Suppressor macrophage treated with lipopolysaccharide for 1 hour (primary cell): ENCODE results near the gene APOL3.
"Not testable (repeated sequence)": the region's sequence is repeated elsewhere in the genome, so short reads cannot be mapped to it uniquely, and the experiment has no call there.

ENCODE experiments used
- DNase-seq, 3 donors: peaks; one replicate each; pipeline ENCODE4 v3.0.0-alpha.2; 2020 to 2022

The APOL3 gene

GRCh38 chr22:36192542-36192941 lies 32.0 kb upstream of the APOL3 start:
- DNase-seq, result no peak

- DNase-seq, result no peak
Observed at GRCh38 chr22:36191106-36191836, 30.7 kb upstream of the APOL3 start.

GRCh38 chr22:36187862-36188261 lies 27.3 kb upstream of the APOL3 start:
- not testable (repeated sequence) for DNase-seq

GRCh38 chr22:36185828-36186624 lies 25.5 kb upstream of the APOL3 start:
- DNase-seq, result no peak

- DNase-seq, result no peak
Observed at GRCh38 chr22:36184433-36185025, 24.0 kb upstream of the APOL3 start.

- DNase-seq, result no peak
Observed at GRCh38 chr22:36183446-36183845, 22.9 kb upstream of the APOL3 start.

- DNase-seq, result no peak
Observed at GRCh38 chr22:36182857-36183256, 22.3 kb upstream of the APOL3 start.

- no peak for DNase-seq
Observed at GRCh38 chr22:36182056-36182455, 21.5 kb upstream of the APOL3 start.

GRCh38 chr22:36180928-36181327 lies 20.4 kb upstream of the APOL3 start:
- no peak for DNase-seq

GRCh38 chr22:36180038-36180880 lies 19.7 kb upstream of the APOL3 start:
- DNase-seq, result peak; percentile 82 to 95 (median 91)

GRCh38 chr22:36177160-36177559 lies 16.6 kb upstream of the APOL3 start:
- DNase-seq, result no peak

GRCh38 chr22:36175892-36176291 lies 15.3 kb upstream of the APOL3 start:
- no peak for DNase-seq

GRCh38 chr22:36171941-36172340 lies 11.4 kb upstream of the APOL3 start:
- DNase-seq, result no peak

GRCh38 chr22:36166518-36167220 lies 6.1 kb upstream of the APOL3 start:
- DNase-seq, result no peak

- no peak for DNase-seq
Observed at GRCh38 chr22:36166086-36166485, 5.5 kb upstream of the APOL3 start.

GRCh38 chr22:36165141-36165540 lies 4.6 kb upstream of the APOL3 start:
- DNase-seq, result no peak

GRCh38 chr22:36164621-36165020 lies 4.1 kb upstream of the APOL3 start:
- DNase-seq, result peak; percentile 84 to 98 (median 95)

GRCh38 chr22:36163497-36163896 lies 2.9 kb upstream of the APOL3 start:
- DNase-seq, result no peak

- DNase-seq, result peak; percentile 47 to 68 (median 55)
Observed at GRCh38 chr22:36162127-36163034, 1.8 kb upstream of the APOL3 start.

GRCh38 chr22:36161793-36162126 lies 1.2 kb upstream of the APOL3 start:
- DNase-seq, result not testable (repeated sequence)
